Measurements from ENCODE around the gene NFATC2IP.
A peak's percentile ranks its signal among the peaks of the same experiment; 100 is the strongest.
"Not testable (repeated sequence)": the region's sequence is repeated elsewhere in the genome, so short reads cannot be mapped to it uniquely, and the experiment has no call there.

NFATC2IP gene

DNA sequence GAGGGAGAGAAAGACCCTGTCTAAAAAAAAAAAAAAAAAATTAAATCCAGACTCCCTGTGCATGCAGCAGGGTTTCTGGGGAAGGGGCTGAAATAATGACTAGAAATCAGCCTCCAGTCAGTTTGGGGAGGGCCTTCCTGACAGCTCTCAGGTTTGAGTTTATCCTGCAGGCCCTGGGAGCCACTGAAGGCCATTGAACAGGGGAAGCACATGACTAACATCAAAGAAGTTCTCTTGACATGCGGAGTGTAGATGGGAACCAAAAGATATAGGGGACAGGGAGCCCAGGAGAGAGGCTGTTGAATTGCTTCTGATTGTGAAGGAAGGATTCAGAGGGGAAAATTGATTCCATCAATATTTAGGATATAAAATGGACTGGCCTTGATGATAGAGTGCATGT lies 22.9 kb upstream of the NFATC2IP start:
- DNase-seq = no peak

GRCh38 chr16:28930203-28930602 lies 20.5 kb upstream of the NFATC2IP start:
- no peak for DNase-seq

GRCh38 chr16:28930652-28931051 lies 20.1 kb upstream of the NFATC2IP start:
- DNase-seq = no peak

DNA sequence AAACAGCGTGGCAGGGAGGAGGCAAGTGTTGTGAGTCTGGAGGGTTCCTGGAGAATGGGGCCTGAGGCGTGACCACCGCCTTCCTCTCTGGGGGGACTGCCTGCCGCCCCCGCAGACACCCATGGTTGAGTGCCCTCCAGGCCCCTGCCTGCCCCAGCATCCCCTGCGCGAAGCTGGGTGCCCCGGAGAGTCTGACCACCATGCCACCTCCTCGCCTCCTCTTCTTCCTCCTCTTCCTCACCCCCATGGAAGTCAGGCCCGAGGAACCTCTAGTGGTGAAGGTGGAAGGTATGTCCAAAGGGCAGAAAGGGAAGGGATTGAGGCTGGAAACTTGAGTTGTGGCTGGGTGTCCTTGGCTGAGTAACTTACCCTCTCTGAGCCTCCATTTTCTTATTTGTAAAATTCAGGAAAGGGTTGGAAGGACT lies 18.9 kb upstream of the NFATC2IP start, which contains the start of gene CD19:
CD19 (plus strand) TSS at position 171 of the 425 bp plus-strand sequence; CDS start at position 201, 30 bp downstream.
- no peak for DNase-seq

DNA sequence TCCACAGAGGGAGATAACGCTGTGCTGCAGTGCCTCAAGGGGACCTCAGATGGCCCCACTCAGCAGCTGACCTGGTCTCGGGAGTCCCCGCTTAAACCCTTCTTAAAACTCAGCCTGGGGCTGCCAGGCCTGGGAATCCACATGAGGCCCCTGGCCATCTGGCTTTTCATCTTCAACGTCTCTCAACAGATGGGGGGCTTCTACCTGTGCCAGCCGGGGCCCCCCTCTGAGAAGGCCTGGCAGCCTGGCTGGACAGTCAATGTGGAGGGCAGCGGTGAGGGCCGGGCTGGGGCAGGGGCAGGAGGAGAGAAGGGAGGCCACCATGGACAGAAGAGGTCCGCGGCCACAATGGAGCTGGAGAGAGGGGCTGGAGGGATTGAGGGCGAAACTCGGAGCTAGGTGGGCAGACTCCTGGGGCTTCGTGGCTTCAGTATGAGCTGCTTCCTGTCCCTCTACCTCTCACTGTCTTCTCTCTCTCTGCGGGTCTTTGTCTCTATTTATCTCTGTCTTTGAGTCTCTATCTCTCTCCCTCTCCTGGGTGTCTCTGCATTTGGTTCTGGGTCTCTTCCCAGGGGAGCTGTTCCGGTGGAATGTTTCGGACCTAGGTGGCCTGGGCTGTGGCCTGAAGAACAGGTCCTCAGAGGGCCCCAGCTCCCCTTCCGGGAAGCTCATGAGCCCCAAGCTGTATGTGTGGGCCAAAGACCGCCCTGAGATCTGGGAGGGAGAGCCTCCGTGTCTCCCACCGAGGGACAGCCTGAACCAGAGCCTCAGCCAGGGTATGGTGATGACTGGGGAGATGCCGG lies 18.2 kb upstream of the NFATC2IP start:
- no peak for DNase-seq

- DNase-seq = no peak
These were observed 17.6 kb upstream of the NFATC2IP start for GRCh38 chr16:28933171-28933570.

- no peak for DNase-seq
These were observed 15.4 kb upstream of the NFATC2IP start for GRCh38 chr16:28935346-28935745.

DNA sequence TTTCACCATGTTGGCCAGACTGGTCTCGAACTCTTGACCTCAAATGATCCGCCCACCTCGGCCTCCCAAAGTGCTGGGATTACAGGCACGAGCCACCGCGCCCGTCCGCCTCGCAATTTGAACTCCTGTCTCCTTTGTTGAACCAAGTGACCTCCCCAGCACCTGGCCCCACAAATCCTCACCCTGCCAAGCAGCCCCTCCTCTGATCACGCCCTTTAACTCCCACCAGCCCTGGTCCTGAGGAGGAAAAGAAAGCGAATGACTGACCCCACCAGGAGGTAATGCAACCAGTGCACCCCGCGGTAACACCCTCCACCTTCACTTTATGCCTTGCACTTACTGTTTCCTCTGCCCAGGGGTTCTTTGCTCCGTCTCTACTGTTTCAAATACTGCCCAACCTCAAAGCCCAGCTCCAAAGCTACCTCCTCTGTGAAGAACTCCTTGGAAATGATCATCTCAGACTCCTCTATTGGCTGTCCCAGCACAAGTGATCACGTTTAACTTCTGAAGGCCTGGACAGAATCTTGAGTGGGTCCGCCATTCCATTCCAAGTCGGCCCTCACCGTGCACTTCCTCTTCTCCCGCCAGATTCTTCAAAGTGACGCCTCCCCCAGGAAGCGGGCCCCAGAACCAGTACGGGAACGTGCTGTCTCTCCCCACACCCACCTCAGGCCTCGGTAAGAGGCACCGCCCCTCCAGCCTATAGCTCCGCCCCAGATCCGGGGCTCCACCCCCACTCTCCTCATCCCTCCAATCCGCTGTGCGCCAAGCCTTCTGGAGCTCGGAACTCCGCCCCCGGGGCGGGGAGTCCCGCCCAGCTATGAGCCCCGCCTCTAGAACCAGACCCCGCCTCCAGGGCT lies 14.6 kb upstream of the NFATC2IP start:
- DNase-seq = peak; percentile 92

- no peak for DNase-seq
These were observed 14.0 kb upstream of the NFATC2IP start for GRCh38 chr16:28936784-28937155.

- DNase-seq = no peak
These were observed 13.4 kb upstream of the NFATC2IP start for GRCh38 chr16:28937222-28937876.

GRCh38 chr16:28938721-28939120 lies 12.0 kb upstream of the NFATC2IP start:
- DNase-seq = no peak

GRCh38 chr16:28939825-28940224 lies 10.9 kb upstream of the NFATC2IP start:
- not testable (repeated sequence) for DNase-seq

- no peak for DNase-seq
These were observed 7.5 kb upstream of the NFATC2IP start for GRCh38 chr16:28943281-28943680.

DNA sequence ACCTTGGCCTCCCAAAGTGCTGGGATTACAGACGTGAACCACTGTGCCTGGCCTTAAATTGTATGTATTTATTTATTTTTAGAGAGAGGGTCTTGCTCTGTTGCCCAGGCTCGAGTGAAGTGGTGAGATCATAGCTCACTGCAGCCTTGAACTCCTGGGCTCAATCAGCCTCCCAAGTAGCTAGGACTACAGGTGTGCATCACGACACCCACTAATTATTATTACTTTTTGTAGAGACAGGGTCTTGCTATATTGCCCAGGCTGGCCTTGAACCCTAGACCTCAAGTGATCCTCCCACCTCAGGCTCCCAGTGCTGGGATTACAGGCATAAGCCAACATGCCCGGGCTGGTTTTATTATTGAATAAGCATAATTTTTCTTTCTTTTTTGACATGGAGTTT lies 4.1 kb upstream of the NFATC2IP start:
- no peak for DNase-seq

DNA sequence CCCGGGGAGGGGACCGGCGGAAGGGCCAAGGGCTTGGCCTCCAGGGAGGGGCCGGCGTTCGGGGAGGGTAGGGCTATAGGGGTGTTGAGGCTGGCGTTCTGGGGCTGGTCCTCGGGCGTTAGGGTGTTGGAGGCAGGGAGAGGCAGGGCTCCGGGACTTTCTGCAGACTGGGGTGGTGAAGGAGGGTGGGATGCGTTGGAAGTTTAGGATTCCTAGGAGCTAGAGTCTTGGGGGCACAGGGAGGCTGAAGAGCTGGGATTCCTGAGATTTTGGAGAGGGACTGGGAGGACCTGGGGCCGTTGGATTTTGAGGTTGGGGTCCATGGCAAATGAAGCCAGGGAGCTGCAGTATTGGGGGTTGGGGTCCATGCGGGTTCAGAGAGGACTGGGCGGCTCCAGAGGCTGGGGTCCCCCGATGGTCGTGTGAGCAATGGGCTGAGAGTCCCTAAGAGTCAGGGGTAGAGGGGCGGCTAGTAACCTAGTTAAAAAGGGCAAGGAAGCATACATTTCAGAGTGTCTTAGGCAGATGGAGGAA lies 740 bp downstream of the NFATC2IP start:
- no peak for DNase-seq

GRCh38 chr16:28958216-28958615 lies 7.5 kb downstream of the NFATC2IP start:
- DNase-seq = no peak

- no peak for DNase-seq
These were observed 8.1 kb downstream of the NFATC2IP start for GRCh38 chr16:28958836-28959235.

DNA sequence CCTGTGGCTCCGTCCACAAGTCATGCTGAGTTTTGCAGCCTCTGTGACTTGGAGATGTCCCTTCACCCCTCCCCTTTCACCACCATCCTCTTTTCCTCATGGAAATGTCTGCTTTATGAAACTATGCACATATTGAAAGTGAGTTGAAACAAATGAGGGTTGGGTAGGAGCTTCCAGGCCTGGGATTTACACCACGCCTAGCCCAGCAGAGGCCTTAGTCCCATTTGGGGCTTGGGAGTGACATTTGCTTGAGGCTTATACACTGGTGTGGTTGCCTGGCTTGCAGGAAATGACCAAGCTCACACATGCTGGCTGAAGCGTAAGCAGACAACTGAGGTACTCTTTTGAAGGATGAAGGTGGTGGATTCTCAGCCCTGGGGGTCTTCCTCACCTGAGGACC lies 13.3 kb downstream of the NFATC2IP start:
- no peak for DNase-seq

GRCh38 chr16:28964496-28964895 lies 13.8 kb downstream of the NFATC2IP start:
- no peak for DNase-seq

DNA sequence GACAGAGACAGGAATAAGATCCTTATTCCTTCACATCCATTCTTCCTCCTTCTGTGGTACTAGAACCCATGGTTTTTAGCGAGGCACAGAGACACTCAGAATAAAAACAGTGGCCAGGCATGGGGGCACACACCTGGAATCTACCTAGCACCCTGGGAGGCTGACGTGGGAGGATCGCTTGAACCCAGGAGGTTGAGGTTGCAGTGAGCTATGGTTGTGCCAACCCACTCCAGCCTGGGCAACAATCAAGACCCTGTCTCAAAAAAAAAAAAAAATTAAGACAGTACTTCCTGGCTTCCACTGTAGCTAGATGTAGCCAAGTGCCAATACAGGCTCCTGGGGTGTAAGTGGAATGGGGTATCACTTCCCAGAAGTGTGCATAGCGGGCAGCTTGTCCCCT lies 16.4 kb downstream of the NFATC2IP start:
- no peak for DNase-seq

GRCh38 chr16:28969696-28970095 lies 19.0 kb downstream of the NFATC2IP start:
- not testable (repeated sequence) for DNase-seq

GRCh38 chr16:28974007-28974436 lies 23.3 kb downstream of the NFATC2IP start:
- peak; percentile 75 for DNase-seq

Data from activated effector memory CD4-positive, alpha-beta T cell treated with anti-CD3 and anti-CD28 coated beads, Interleukin-2, amount 50 U/mL, for 16 hours (primary cell).